PFSK-1 (cell line): Measurements from ENCODE around the gene CCDC50.

Experiments used
- FOXP2 ChIP-seq: optimal IDR thresholded peaks from 2 replicates; pipeline ENCODE3; 2011; ENCODE audit warnings: borderline replicate concordance, control low read depth, inconsistent platforms; ENCODE audit not compliant: insufficient read depth; ENCODE audit errors: extremely low read length, extremely low read depth
- POLR2AphosphoS5 ChIP-seq: IDR thresholded peaks from 2 replicates; pipeline ENCODE4 v1.6.1; 2012; ENCODE audit warnings: low read depth, mild to moderate bottlenecking, control low read depth, low read length, moderate library complexity
- SIN3A ChIP-seq: IDR thresholded peaks from 2 replicates; pipeline ENCODE4 v1.6.1; 2012; ENCODE audit warnings: mild to moderate bottlenecking, low read length, moderate library complexity, borderline replicate concordance; ENCODE audit not compliant: insufficient read depth
- TAF1 ChIP-seq: IDR thresholded peaks from 2 replicates; pipeline ENCODE4 v1.6.1; 2012; ENCODE audit warnings: low read length, control low read depth, borderline replicate concordance; ENCODE audit not compliant: insufficient read depth
- TF ChIP-seq, protein P1 (sequence below), 2 experiments: IDR thresholded peaks; 2 replicates each; pipeline versions ENCODE4 v1.6.1 to v1.8.0; 2011 to 2012; ENCODE audit warnings: low read depth in 2 of 2, low read length in 2 of 2, control low read depth in 1 of 2, inconsistent platforms in 1 of 2, mild to moderate bottlenecking in 1 of 2, moderate library complexity in 1 of 2; ENCODE audit not compliant: insufficient read depth in 1 of 2

CCDC50 gene

DNA sequence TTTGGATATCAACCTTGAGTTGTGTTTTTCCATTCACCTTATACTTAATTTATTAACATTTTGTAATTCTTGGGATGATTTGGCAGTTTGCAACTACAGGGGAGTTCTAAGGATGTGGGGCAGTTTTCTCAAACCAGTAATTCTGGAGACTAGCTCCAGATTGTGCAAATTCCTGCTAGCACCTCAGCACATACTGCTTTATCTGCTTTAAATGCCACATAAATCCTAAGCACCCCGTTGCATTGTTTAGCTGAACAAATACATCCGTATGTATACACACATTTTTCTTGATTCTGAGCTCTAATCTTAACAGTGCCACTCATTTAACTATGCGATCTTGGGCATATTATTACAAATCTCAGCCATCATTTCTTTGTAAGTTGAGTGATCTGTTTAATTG lies 18.0 kb downstream of the CCDC50 start:
- TF ChIP-seq FOXP2 (no peak), POLR2AphosphoS5 (no peak), TAF1 (no peak), SIN3A (no peak)
- TF ChIP-seq, protein P1, sequence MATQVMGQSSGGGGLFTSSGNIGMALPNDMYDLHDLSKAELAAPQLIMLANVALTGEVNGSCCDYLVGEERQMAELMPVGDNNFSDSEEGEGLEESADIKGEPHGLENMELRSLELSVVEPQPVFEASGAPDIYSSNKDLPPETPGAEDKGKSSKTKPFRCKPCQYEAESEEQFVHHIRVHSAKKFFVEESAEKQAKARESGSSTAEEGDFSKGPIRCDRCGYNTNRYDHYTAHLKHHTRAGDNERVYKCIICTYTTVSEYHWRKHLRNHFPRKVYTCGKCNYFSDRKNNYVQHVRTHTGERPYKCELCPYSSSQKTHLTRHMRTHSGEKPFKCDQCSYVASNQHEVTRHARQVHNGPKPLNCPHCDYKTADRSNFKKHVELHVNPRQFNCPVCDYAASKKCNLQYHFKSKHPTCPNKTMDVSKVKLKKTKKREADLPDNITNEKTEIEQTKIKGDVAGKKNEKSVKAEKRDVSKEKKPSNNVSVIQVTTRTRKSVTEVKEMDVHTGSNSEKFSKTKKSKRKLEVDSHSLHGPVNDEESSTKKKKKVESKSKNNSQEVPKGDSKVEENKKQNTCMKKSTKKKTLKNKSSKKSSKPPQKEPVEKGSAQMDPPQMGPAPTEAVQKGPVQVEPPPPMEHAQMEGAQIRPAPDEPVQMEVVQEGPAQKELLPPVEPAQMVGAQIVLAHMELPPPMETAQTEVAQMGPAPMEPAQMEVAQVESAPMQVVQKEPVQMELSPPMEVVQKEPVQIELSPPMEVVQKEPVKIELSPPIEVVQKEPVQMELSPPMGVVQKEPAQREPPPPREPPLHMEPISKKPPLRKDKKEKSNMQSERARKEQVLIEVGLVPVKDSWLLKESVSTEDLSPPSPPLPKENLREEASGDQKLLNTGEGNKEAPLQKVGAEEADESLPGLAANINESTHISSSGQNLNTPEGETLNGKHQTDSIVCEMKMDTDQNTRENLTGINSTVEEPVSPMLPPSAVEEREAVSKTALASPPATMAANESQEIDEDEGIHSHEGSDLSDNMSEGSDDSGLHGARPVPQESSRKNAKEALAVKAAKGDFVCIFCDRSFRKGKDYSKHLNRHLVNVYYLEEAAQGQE (IDR thresholded peaks at IDR 0.05; ENCODE audit: insufficient read depth in 1 of 2, low read depth in 2 of 2, low read length in 2 of 2), result no peak

DNA sequence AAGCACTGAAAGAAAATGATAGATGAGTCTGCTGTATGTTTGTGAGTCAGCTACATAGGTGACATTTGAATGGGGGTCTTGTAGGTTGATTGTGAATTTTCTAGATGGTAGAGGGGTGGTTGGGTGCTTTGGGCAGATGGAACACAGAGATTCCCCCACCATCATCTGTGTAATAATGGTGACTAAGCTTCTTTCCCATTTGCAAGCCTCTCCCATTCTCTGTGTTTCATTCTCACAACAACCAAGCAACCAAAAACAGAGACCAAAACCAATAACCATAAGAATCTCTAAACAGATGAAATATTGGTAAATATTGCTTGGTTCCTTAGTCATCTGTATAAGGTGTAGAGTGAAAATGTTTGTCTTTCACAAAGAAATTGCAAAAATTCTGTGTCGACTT lies 18.9 kb downstream of the CCDC50 start:
- TF ChIP-seq TAF1 (no peak), SIN3A (no peak), FOXP2 (no peak), POLR2AphosphoS5 (no peak)
- TF ChIP-seq, protein P1 (IDR thresholded peaks at IDR 0.05; ENCODE audit: insufficient read depth in 1 of 2, low read depth in 2 of 2, low read length in 2 of 2), result no peak

DNA sequence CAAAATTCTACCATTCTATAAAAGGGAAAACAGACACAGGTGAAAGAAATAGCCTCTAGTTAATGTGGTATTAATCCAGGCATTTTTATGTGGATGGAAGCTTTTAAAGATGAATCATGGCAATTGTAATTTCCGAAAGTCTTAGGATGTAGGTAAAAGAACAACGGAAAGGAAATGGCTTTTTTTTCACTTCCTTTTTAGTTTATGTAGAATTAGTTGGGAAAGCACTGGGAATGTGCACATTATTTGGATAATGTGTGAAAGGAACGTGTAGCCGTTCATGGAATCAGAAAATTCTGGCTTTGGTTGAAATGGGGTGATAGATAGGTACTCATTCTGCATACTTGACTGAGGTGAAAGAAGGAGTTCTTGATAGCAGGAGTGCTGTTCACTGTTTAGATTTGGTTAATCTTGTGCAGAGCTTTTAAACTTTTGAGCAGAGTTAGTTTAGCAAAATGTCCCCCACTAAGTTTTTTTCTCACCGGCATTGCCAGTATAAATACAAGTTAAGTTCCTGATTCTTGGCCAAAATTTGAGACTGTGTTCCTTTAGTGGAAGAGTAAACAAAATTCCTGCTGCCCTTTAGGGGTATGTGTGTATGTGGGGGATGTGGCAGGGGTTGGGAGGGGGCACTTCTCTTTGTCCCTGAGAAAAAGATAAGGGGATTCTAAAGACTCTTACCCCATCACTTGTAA lies 21.3 kb downstream of the CCDC50 start:
- TF ChIP-seq, protein P1 (IDR thresholded peaks at IDR 0.05; ENCODE audit: insufficient read depth in 1 of 2, low read depth in 2 of 2, low read length in 2 of 2), result no peak
- no peak for TF ChIP-seq FOXP2
- no peak for TF ChIP-seq SIN3A
- TF ChIP-seq POLR2AphosphoS5, result no peak
- TF ChIP-seq TAF1, result no peak

DNA sequence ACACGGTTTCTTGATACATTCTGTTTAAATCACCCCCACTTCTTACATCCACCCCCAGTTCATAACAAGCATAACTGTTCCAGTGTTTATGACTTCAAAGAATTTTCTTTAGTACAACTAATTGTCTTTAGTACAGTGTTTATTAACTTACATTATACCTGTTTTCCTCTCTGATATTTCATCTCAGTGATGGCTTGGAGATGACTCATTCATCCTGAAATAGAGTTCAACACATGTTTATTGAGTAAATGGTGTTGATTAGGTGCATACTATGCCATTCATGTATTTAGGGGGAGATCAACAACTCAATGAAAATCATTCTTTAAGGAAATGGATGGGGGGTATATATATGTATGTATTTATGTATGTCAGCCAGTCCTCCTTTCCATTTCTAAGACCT lies 22.8 kb downstream of the CCDC50 start:
- TF ChIP-seq FOXP2 (no peak), POLR2AphosphoS5 (no peak; the same call in 1 of the 2 replicates), SIN3A (no peak), TAF1 (no peak)
- TF ChIP-seq, protein P1 (IDR thresholded peaks at IDR 0.05; ENCODE audit: insufficient read depth in 1 of 2, low read depth in 2 of 2, low read length in 2 of 2), result no peak
